HG03280 (cell line): ENCODE data around the gene NEK5.
"Not testable (repeated sequence)": the region's sequence is repeated elsewhere in the genome, so short reads cannot be mapped to it uniquely, and the experiment has no call there.

Source experiments
- ATAC-seq: cut with Tn5 transposase; IDR thresholded peaks from one replicate; pipeline ENCODE4 v1.9.1; 2021; ENCODE audit warnings: mild to moderate bottlenecking, moderate library complexity; ENCODE audit not compliant: unreplicated experiment

NEK5 gene

DNA sequence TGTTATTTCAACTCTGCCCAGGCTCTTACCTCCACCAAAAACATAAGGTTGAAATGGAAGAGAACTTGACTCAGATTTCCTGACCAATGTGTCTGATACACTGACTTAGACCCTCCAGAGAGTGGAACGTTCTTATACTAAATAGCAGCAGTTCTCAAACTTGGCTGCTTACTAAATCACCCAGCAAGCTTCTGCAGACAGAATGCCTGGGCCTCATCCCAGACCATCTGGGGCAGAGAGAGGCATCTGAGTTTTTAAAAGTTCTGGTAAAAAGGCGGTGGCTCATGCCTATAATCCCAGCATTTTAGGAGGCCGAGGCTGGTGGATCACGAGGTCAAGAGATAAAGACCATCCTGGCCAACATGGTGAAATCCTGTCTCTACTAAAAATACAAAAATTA lies 46.3 kb downstream of the NEK5 start:
- ATAC-seq = no peak

DNA sequence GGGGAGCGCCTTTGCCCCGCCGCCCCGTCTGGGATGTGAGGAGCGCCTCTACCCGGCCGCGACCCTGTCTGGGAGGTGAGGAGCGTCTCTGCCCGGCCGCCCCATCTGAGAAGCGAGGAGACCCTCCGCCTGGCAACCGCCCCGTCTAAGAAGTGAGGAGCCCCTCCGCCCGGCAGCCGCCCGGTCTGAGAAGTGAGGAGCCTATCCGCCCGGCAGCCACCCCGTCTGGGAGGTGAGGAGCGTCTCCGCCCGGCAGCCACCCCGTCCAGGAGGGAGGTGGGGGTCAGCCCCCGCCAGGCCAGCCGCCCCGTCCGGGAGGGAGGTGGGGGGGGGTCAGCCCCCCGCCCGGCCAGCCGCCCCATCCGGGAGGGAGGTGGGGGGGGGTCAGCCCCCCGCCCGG lies 49.0 kb downstream of the NEK5 start:
- ATAC-seq = not testable (repeated sequence)

- ATAC-seq = no peak
Measured at GRCh38 chr13:52070929-52071523, 57.8 kb downstream of the NEK5 start.

- ATAC-seq = no peak
Measured at GRCh38 chr13:52067237-52067636, 61.6 kb downstream of the NEK5 start.

- no peak for ATAC-seq
Measured at GRCh38 chr13:52061587-52061986, 67.3 kb downstream of the NEK5 start.

DNA sequence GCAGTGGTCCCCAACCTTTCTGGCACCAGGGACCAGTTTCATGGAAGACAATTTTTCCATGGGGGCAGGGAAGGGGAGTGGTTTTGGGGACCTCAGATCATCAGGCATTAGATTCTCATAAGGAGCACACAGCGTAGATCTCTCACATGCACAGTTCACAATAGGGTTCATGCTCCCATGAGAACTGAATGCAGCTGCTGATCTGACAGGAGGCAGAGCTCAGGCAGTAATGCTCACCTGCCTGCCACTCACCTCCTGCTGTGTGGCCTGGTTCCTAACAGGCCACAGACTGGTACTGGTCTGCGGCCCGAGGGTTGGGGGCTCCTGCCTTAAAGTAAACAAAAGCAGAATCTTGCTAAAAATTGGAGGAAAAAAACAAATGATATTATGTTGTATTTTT lies 67.8 kb downstream of the NEK5 start:
- not testable (repeated sequence) for ATAC-seq

GRCh38 chr13:52053460-52053859 lies 75.4 kb downstream of the NEK5 start:
- ATAC-seq = no peak

DNA sequence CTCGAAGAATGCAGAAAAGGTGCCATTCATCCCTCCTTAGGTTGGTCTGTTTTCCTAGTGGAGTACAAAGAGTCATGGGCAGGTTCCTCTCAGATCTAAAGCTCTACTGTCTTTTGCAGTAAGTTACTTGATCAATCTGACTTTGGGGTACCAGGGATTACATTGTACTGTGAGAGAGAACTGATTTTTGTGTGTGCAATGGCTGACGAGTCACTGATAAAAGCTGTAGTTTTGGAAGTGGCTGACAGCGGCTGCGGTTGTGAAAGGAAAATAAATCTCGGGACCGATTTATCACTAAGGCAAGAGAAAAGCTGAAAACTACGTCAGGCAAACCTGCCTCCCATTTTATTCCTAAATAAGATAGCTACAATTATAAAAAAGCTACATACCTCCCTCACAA lies 77.5 kb downstream of the NEK5 start:
- no peak for ATAC-seq

DNA sequence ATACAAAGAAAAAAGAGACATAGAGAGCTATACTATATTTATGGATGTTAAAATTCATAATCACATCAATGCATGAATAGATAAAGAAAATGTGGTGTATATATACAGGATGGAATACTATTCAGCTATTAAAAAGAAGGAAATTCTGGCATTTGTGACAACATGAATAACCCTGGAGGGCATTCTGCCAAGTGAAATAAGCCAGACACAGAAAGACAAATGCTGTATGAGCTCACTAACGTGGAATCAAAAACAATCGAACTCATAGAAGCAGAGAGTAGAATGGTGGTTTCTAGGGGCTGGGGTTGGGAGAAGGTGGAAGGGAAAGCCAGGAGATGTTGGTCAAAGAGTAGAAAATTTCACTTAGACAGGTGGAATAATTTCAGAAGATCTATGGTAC lies 80.4 kb downstream of the NEK5 start:
- ATAC-seq = no peak

DNA sequence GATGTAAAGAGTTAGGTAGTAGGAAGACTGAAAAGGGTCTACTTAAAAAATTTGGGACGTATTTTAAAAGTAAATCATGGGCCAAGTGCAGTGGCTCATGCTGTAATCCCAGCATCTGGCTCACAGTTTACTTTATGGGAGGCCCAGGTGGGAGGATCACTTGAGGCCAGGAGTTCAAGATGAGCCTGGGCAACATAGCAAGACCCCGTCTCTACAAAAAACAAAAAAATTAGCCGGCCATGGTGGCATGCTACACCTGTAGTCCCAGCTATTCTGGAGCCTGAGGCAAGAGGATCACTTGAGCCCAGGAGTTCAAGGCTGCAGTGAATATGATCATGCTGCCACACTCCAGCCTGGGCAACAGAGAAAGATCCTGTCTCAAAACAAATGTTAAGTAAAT lies 81.4 kb downstream of the NEK5 start:
- ATAC-seq = no peak

DNA sequence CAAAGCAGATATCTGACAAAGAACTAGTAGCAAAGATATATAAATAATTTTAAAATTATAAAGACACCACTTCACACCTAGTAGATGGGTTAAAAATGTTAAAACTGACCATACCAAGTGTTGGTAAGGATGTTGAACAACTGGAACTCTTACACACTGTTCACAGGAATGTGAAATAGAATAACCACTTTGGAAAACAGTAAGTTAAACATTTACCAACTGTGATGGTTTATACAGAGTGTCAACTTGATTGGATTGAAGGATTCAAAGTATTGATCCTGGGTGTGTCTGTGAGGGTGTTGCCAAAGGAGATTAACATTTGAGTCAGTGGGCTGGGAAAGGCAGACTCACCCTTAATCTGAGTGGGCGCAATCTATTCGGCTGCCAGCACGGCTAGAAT lies 85.2 kb downstream of the NEK5 start:
- no peak for ATAC-seq

GRCh38 chr13:52036037-52036436 lies 92.8 kb downstream of the NEK5 start:
- no peak for ATAC-seq

- no peak for ATAC-seq
Measured at GRCh38 chr13:52034616-52035226, 94.2 kb downstream of the NEK5 start.

- ATAC-seq = no peak
Measured at GRCh38 chr13:52033039-52033438, 95.8 kb downstream of the NEK5 start.

DNA sequence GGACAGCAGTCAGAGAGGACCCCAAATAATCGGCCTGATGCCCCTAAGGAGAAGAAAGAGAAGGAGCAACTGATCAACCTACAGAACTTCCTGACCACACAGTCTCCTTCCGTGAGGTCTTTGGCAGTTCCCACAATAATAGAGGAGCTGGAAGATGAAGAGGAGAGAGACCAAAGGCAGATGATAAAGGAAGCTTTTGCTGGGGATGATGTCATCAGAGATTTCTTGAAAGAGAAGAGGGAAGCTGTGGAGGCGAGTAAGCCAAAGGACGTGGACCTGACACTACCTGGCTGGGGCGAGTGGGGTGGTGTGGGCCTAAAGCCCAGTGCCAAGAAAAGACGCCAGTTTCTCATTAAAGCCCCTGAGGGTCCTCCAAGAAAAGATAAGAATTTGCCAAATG lies 98.5 kb downstream of the NEK5 start:
- not testable (repeated sequence) for ATAC-seq

DNA sequence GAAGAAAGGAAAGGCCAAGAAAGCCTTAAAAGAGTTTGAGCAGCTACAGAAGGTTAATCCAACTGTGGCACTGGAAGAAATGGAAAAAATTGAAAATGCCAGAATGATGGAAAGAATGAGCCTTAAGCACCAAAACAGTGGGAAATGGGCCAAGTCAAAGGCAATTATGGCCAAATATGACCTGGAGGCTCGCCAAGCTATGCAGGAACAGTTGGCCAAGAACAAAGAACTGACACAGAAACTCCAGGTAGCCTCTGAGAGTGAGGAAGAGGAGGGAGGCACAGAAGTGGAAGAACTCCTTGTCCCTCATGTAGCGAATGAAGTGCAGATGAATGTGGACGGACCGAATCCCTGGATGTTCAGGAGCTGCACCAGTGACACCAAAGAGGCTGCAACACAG lies 99.3 kb downstream of the NEK5 start:
- ATAC-seq = no peak

- no peak for ATAC-seq
Measured at GRCh38 chr13:52027832-52028231, 101.0 kb downstream of the NEK5 start.

GRCh38 chr13:52026246-52026626 lies 102.6 kb downstream of the NEK5 start:
- ATAC-seq = no peak

DNA sequence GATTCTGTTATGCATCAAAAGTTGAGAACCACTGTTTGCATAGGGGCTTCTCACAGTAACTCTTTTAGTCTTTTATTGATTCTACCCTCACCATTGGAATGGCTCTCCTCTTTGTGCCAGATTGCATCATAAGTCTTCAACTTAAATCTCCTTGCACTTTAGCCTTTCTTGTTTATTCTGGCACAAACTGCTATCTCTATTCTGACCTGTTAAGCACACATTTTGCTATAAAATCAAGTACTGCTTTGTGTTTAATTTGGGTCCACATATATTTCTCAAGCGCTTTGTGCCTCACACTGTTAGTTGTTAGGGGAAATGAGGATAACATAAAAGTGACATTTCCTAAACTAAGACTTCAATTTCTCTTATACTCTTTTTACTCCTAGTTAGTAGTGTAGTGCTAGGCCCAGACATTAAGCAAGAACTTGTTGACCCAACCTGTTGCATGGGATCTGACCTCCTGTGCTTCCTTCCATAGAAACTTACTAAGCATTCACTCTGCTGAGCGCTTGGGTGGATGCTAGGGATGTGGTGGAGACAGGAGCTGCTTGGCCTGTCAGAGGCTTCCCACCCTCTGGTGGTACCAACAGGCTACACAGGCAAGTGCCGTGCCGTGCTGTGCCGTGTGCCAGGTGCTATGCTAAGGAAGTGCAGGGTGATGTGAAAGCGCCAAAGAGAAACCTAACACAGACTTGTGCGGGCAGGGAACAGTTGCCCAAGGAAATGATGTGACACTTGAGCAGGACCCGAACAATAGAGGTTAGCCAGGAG lies 103.2 kb downstream of the NEK5 start:
- ATAC-seq = no peak

DNA sequence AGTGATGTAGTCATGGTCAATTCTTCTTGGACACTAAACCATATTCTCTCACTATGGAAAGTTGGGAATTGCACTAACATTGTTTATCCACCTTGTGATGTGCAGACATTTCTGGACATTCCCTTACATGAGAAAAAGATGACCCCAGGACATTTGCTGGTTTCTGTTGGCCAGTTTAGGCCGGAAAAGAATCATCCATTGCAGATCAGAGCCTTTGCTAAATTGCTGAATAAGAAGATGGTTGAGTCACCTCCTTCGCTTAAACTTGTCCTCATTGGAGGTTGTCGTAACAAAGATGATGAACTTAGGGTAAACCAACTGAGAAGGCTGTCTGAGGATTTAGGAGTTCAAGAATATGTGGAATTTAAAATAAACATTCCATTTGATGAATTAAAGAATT lies 104.4 kb downstream of the NEK5 start, which contains the start of gene UTP14C:
TSS of gene UTP14C (plus strand) at position 211 of the 400 bp plus-strand sequence. CDS start 4,114 bp downstream, outside the sequence.
- ATAC-seq = no peak

- no peak for ATAC-seq
Measured at GRCh38 chr13:52022356-52022755, 106.5 kb downstream of the NEK5 start.

DNA sequence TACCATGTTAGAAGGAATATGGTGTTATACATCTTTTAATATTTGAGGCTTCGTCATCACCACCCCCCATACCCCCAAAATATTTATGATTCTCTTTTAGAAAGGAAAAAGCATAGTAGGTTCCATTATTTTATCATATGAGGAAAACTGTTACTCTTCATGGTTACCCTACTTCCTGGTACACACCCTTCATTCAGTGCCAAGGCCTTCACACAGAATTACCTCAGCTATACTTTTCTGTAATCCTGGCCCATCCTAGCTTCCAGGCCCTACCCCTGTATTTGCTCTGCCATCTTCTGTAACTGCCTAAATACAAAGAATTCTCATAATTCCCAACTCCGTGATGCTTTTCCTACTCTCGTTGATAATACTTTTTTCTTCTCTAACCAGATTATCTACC lies 108.7 kb downstream of the NEK5 start:
- no peak for ATAC-seq
